Sigmoid colon (tissue), 4 donors: ENCODE data around the gene SUPT3H.

Experiments
- EP300 ChIP-seq, 4 donors: sonication (generic); formaldehyde crosslinking; IDR thresholded peaks; one replicate each; pipeline ENCODE4 v1.6.1; 2017; ENCODE audit warnings: antibody characterized with exemption in 4 of 4
- POLR2A ChIP-seq, 2 donors: fragments of 450-650 bp; IDR thresholded peaks; one replicate each; pipeline ENCODE4 v1.6.1; 2016; ENCODE audit warnings: antibody characterized with exemption in 2 of 2, mild to moderate bottlenecking in 2 of 2, moderate library complexity in 2 of 2
- POLR2AphosphoS5 ChIP-seq, 4 donors: sonication (generic); formaldehyde crosslinking; IDR thresholded peaks; one replicate each; pipeline ENCODE4 v1.6.1; 2017; ENCODE audit warnings: antibody characterized with exemption in 4 of 4
- TF ChIP-seq, protein P1 (sequence below), 4 experiments: fragments of 450-650 bp in 3 of 4; fragments of 200-600 bp in 1 of 4; IDR thresholded peaks; one replicate each; pipeline ENCODE4 v1.5.1; 2016 to 2019; ENCODE audit warnings: antibody characterized with exemption in 4 of 4, mild to moderate bottlenecking in 3 of 4, moderate library complexity in 2 of 4

- TF ChIP-seq POLR2AphosphoS5 (IDR thresholded peaks at IDR 0.05) (no peak), POLR2A (IDR thresholded peaks at IDR 0.05) (no peak), EP300 (IDR thresholded peaks at IDR 0.05) (no peak)
- TF ChIP-seq, protein P1, sequence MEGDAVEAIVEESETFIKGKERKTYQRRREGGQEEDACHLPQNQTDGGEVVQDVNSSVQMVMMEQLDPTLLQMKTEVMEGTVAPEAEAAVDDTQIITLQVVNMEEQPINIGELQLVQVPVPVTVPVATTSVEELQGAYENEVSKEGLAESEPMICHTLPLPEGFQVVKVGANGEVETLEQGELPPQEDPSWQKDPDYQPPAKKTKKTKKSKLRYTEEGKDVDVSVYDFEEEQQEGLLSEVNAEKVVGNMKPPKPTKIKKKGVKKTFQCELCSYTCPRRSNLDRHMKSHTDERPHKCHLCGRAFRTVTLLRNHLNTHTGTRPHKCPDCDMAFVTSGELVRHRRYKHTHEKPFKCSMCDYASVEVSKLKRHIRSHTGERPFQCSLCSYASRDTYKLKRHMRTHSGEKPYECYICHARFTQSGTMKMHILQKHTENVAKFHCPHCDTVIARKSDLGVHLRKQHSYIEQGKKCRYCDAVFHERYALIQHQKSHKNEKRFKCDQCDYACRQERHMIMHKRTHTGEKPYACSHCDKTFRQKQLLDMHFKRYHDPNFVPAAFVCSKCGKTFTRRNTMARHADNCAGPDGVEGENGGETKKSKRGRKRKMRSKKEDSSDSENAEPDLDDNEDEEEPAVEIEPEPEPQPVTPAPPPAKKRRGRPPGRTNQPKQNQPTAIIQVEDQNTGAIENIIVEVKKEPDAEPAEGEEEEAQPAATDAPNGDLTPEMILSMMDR (IDR thresholded peaks at IDR 0.05): no peak
Observed at GRCh38 chr6:44999066-44999465, 378.7 kb downstream of the SUPT3H start.
